Adrenal gland (tissue), 12 donors: ENCODE data around the gene TRIB2. TPM values are rescaled to one million over a fixed set of nuclear protein-coding genes. Genes with fewer than 3 reads are reported as not detected.

Experiments used
- DNase-seq, 7 donors: peaks; one replicate each; pipeline ENCODE4 v3.0.0-alpha.2; 2019 to 2020
- H3K27ac ChIP-seq, 5 donors: fragments of 200-600 bp; sonication (generic) in 4 of 5; 1 replicate in 3 of 5; 2 replicates in 2 of 5; pipeline versions ENCODE4 v1.5.1 to v1.8.0; 2016 to 2020; ENCODE audit warnings: mild to moderate bottlenecking in 1 of 5
- H3K27me3 ChIP-seq: fragments of 200-600 bp; 2 replicates; pipeline ENCODE4 v1.8.0; 2021
- H3K36me3 ChIP-seq, 2 donors: fragments of 200-600 bp; replicated peaks in 1 of 2; 1 replicate in 1 of 2; 2 replicates in 1 of 2; pipeline versions ENCODE4 v1.5.1 to v1.8.0; 2018 to 2022
- H3K4me1 ChIP-seq, 2 donors: fragments of 200-600 bp; replicated peaks in 1 of 2; 1 replicate in 1 of 2; 2 replicates in 1 of 2; pipeline versions ENCODE4 v1.5.1 to v1.8.0; 2018 to 2021
- H3K4me3 ChIP-seq, 4 donors: fragments of 200-600 bp; sonication (generic) in 3 of 4; one replicate each; pipeline ENCODE4 v1.5.1; 2016 to 2018
- H3K9me3 ChIP-seq, 3 donors: fragments of 200-600 bp; sonication (generic) in 1 of 3; replicated peaks in 1 of 3; 1 replicate in 2 of 3; 2 replicates in 1 of 3; pipeline versions ENCODE4 v1.5.1 to v1.8.0; 2016 to 2021
- CTCF ChIP-seq, 6 experiments: fragments of 450-650 bp in 4 of 6; fragments of 200-600 bp in 2 of 6; sonication (generic) in 1 of 6; IDR thresholded peaks; 1 replicate in 5 of 6; 2 replicates in 1 of 6; pipeline versions ENCODE4 v1.5.1 to v1.8.0; 2016 to 2021; ENCODE audit warnings: antibody characterized with exemption in 6 of 6, mild to moderate bottlenecking in 2 of 6, moderate library complexity in 1 of 6
- POLR2A ChIP-seq, 2 donors: fragments of 450-650 bp; IDR thresholded peaks; one replicate each; pipeline ENCODE4 v1.6.1; 2017; ENCODE audit warnings: antibody characterized with exemption in 2 of 2, mild to moderate bottlenecking in 2 of 2, moderate library complexity in 1 of 2
- WGBS, 4 donors: extraction: QIAGEN DNeasy Blood & Tissue Kit in 2 of 4; methylation state at CpG; one replicate each; pipeline versions ENCODE4 v1.1.5 to v1.1.7; 2013 to 2017; 5-methylcytosine and 5-hydroxymethylcytosine counted together
- intact Hi-C, 2 donors: fragments of 100-400 bp; cut with DNase I; formaldehyde crosslinking; loops; one replicate each; pipeline versions ENCODE4 v1.14.1 to v1.15.0; 2022 to 2023
- polyA plus RNA-seq, 3 donors: library from polyadenylated mRNA; stranded (reverse); fragments of 200-250 nt in 2 of 3; fragments of 350-450 nt in 1 of 3; fragmentation: Illumina TruSeq in 1 of 3; extraction: RNeasy Lipid Tissue Mini Kit (QIAGEN cat#74804) in 1 of 3; gene quantifications; one replicate each; pipeline ENCODE4 v1.2.3, GENCODE V29; 2013 to 2014
- total RNA-seq, 9 donors: library from RNA; depleted of rRNA in 4 of 9; stranded (reverse); fragments of >200 nt in 4 of 9; fragments of 120-200 nt in 1 of 9; fragmentation: NEBNext Ultra II Directional in 1 of 9; extraction: Animal tissue kit (Norgen Biotek cat#: 25700) in 1 of 9; gene quantifications; one replicate each; pipeline versions ENCODE4 v1.1.0 to v1.2.4, GENCODE V29; 2013 to 2023
- donor health status: healthy with polysubstance abuse.
- donor health status: Bipolar disorder and iron deficiency.
- donor health status: DM: yes; HTN: yes; CAD: no.
- donor health status: DM: no; HTN: no; CAD: no.
- donor health status: DM: no; HTN: no; CAD: no.
- donor health status: DM: yes; HTN: yes; CAD: no.

Gene TRIB2
- total and polyA plus RNA-seq, 12 donors = 35.5 to 263 (median 112) TPM

DNA sequence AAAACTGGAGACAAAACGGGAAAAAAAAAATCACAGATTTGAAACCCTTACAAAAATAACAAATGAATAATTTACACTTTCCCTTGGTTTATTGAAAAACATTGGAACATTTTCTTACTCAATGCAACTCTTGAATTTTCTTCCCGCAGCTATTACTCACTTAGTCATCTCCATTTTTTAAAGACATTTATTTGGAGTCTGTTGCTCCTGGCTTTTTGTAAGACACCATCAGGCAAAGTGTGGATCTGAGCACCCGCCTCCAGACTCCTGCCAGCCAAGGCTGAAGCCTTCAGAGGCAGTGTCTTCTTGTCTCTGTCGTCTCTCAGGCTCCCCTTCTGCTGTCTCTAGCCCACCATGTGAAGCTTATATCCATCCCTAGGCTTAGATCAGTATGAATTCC, 46.2 kb downstream of the TRIB2 start:
- 67 to 77% (median 71%) methylated on average over 4 of the region's 4 CpGs for WGBS, 4 donors
- no peaks in the 10 kb centered on the region for H3K36me3 ChIP-seq
- intact Hi-C loops = no loop called here
- no peak overlapping the region for H3K4me3 ChIP-seq
- DNase-seq = no peak
- H3K4me1 ChIP-seq = no peaks in the 10 kb centered on the region
- TF ChIP-seq CTCF (IDR thresholded peaks at IDR 0.05) = no peak
- H3K27me3 ChIP-seq = no peaks in the 10 kb centered on the region
- no peak overlapping the region for H3K27ac ChIP-seq
- no peaks in the 10 kb centered on the region for H3K9me3 ChIP-seq

DNA sequence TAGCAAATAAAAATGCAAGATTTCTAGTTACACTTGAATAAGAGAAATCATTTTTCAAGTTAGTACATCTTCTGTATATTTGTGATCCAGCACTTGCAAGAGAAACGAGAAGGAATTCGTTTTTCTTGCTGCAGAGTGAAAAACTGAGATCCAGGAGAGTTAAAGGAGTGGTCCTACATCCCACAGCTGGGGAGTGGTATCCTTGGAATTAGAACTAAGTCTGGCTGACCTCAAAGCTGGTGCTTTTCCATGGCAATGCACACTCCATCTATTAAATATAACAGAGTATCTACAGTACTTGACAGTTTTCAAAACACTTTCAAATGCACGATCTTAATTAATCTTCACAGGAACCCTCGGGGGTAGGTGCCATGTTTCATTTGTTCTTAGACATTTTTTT, 46.8 kb downstream of the TRIB2 start:
- H3K4me1 ChIP-seq = no peaks in the 10 kb centered on the region
- H3K36me3 ChIP-seq = no peaks in the 10 kb centered on the region
- H3K27me3 ChIP-seq = no peaks in the 10 kb centered on the region
- H3K27ac ChIP-seq = no peak overlapping the region
- 54 to 71% (median 62%) methylated on average over 4 of the region's 4 CpGs for WGBS, 4 donors
- TF ChIP-seq CTCF (IDR thresholded peaks at IDR 0.05) = no peak
- TF ChIP-seq POLR2A (IDR thresholded peaks at IDR 0.05) = no peak
- DNase-seq = no peak
- no peaks in the 10 kb centered on the region for H3K9me3 ChIP-seq
- no peak overlapping the region for H3K4me3 ChIP-seq
- intact Hi-C loops = no loop called here

GRCh38 chr2:12764075-12764730, 47.5 kb downstream of the TRIB2 start:
- DNase-seq = no peak
- Histone ChIP-seq H3K4me1 (no peaks in the 10 kb centered on the region), H3K36me3 (no peaks in the 10 kb centered on the region), H3K27me3 (no peaks in the 10 kb centered on the region), H3K9me3 (no peaks in the 10 kb centered on the region), H3K4me3 (no peak overlapping the region), H3K27ac (no peak overlapping the region)
- TF ChIP-seq CTCF (IDR thresholded peaks at IDR 0.05) = no peak
- no peak for TF ChIP-seq POLR2A (IDR thresholded peaks at IDR 0.05)
- 84 to 98% (median 88%) methylated on average over 4 of the region's 4 CpGs for WGBS, 4 donors
- intact Hi-C loops = no loop called here

- H3K27ac ChIP-seq = no peak overlapping the region
- no peaks in the 10 kb centered on the region for H3K27me3 ChIP-seq
- H3K36me3 ChIP-seq = no peaks in the 10 kb centered on the region
- H3K4me3 ChIP-seq = no peak overlapping the region
- WGBS, 4 donors = 79 to 88% (median 84%) methylated on average over 7 of the region's 7 CpGs
- TF ChIP-seq CTCF (IDR thresholded peaks at IDR 0.05) = no peak
- TF ChIP-seq POLR2A (IDR thresholded peaks at IDR 0.05) = no peak
- no peak for DNase-seq
- intact Hi-C loops = no loop called here
- H3K9me3 ChIP-seq = no peaks in the 10 kb centered on the region
- H3K4me1 ChIP-seq = no peaks in the 10 kb centered on the region
Observed at GRCh38 chr2:12764849-12765605, 48.3 kb downstream of the TRIB2 start.
